PC-3 (cell line): ENCODE data around the gene CIDEB. TPM values are rescaled to one million over a fixed set of nuclear protein-coding genes. Genes with fewer than 3 reads are reported as not detected.

Source experiments
- ATAC-seq: fragments of 200-7000 bp; cut with Tn5 transposase; 2 replicates; pipeline ENCODE4 v1.9.1; 2020; ENCODE audit warnings: mild to moderate bottlenecking, moderate library complexity
- BruUV-seq: library from RNA; stranded (reverse); fragments of 400-500 nt; replicated peaks from 2 replicates; lab custom pipeline; 2021; lab: Mats Ljungman, UMichigan
- CTCF ChIA-PET: fragments of 300-600 bp; sonication (Branson Sonifier 250); formaldehyde crosslinking; loops from one replicate; lab custom pipeline; 2022; ENCODE audit warnings: antibody characterized with exemption; lab: Charles Lee
- POLR2A ChIA-PET: fragments of 300-600 bp; sonication (Branson Sonifier 250); formaldehyde crosslinking; loops from one replicate; lab custom pipeline; 2022; ENCODE audit warnings: antibody characterized with exemption; ENCODE audit not compliant: unreplicated experiment; lab: Charles Lee
- DNase-seq: peaks from one replicate; pipeline ENCODE4 v3.0.0-alpha.2; 2015
- H2AFZ ChIP-seq: fragments of 300-600 bp; sonication (generic); 2 replicates; pipeline ENCODE4 v1.6.0; 2016; ENCODE audit warnings: antibody characterized with exemption, low read length
- H3F3A ChIP-seq: fragments of 300-600 bp; sonication (generic); one replicate; pipeline ENCODE4 v1.6.0; 2017; ENCODE audit warnings: antibody characterized with exemption, low read length, control low read depth, mild to moderate bottlenecking; ENCODE audit not compliant: unreplicated experiment
- H3K27ac ChIP-seq: fragments of 300-600 bp; sonication (generic); 2 replicates; pipeline ENCODE4 v1.5.1; 2016; ENCODE audit warnings: mild to moderate bottlenecking, low read length
- H3K27me3 ChIP-seq: fragments of 300-600 bp; sonication (generic); 2 replicates; pipeline ENCODE4 v1.6.1; 2016; ENCODE audit warnings: low read length, mixed read lengths
- H3K36me3 ChIP-seq: fragments of 300-600 bp; sonication (generic); 2 replicates; pipeline ENCODE4 v1.6.1; 2016; ENCODE audit warnings: low read depth, mixed run types, low read length, mixed read lengths
- H3K4me1 ChIP-seq: fragments of 300-600 bp; sonication (generic); 2 replicates; pipeline ENCODE4 v1.5.1; 2016; ENCODE audit warnings: low read length; ENCODE audit not compliant: insufficient read depth
- H3K4me2 ChIP-seq: fragments of 300-600 bp; sonication (generic); 2 replicates; pipeline ENCODE4 v1.6.0; 2016; ENCODE audit warnings: low read length
- H3K4me3 ChIP-seq: fragments of 300-600 bp; sonication (generic); 2 replicates; pipeline ENCODE4 v1.5.1; 2016; ENCODE audit warnings: mild to moderate bottlenecking, low read length, mixed read lengths
- H3K79me2 ChIP-seq: fragments of 300-600 bp; sonication (generic); 2 replicates; pipeline ENCODE4 v1.6.1; 2017; ENCODE audit warnings: low read length, mixed read lengths
- H3K9ac ChIP-seq: fragments of 300-600 bp; sonication (generic); 2 replicates; pipeline ENCODE4 v1.6.0; 2016; ENCODE audit warnings: mild to moderate bottlenecking, low read length
- H3K9me2 ChIP-seq: fragments of 300-600 bp; sonication (generic); replicated peaks from 2 replicates; pipeline ENCODE4 v1.6.1; 2016; ENCODE audit warnings: mixed run types, low read length, mixed read lengths
- H3K9me3 ChIP-seq: fragments of 300-600 bp; sonication (generic); 2 replicates; pipeline ENCODE4 v1.6.1; 2016; ENCODE audit warnings: low read length, mixed read lengths
- H4K20me1 ChIP-seq: fragments of 300-600 bp; sonication (generic); 2 replicates; pipeline ENCODE4 v1.6.1; 2016; ENCODE audit warnings: low read length, mixed read lengths
- EZH2 ChIP-seq: fragments of 300-600 bp; sonication (generic); IDR thresholded peaks from one replicate; pipeline ENCODE4 v1.6.1; 2017; ENCODE audit warnings: antibody characterized with exemption, mild to moderate bottlenecking, low read length; ENCODE audit not compliant: unreplicated experiment
- EZH2phosphoT487 ChIP-seq: fragments of 300-600 bp; sonication (generic); IDR thresholded peaks from 2 replicates; pipeline ENCODE4 v1.6.1; 2018; ENCODE audit warnings: mild to moderate bottlenecking, antibody characterized with exemption, low read length, borderline replicate concordance
- intact Hi-C: fragments of 100-400 bp; cut with micrococcal nuclease; formaldehyde crosslinking; loops from 2 replicates; pipeline ENCODE4 v1.9.0; 2023
- total RNA-seq: library from RNA; depleted of rRNA; stranded (reverse); fragments of >200 nt; gene quantifications from 2 replicates; pipeline ENCODE4 v1.2.3, GENCODE V29; 2014
- TF ChIP-seq, protein P1 (sequence below): fragments of 300-600 bp; sonication (generic); conservative IDR thresholded peaks from 2 replicates; pipeline ENCODE4 v1.5.1; 2017; ENCODE audit warnings: antibody characterized with exemption, low read depth, mild to moderate bottlenecking, low read length

Gene CIDEB
- total RNA-seq, 1 experiment from 2014 or later, result not detected

GRCh38 chr14:24267516-24267915 is 40.3 kb downstream of the CIDEB start:
- ChIA-PET CTCF (no interaction called here), POLR2A (no interaction called here)
- Histone ChIP-seq H3K4me1 (peaks cover 11% of the 10 kb centered on the region), H3K27ac (no peak overlapping the region), H3F3A (no peaks in the 10 kb centered on the region), H3K9me3 (no peaks in the 10 kb centered on the region), H3K36me3 (no peaks in the 10 kb centered on the region), H3K9me2 (no peaks in the 10 kb centered on the region), H3K79me2 (no peaks in the 10 kb centered on the region), H3K27me3 (no peaks in the 10 kb centered on the region), H3K4me3 (no peak overlapping the region), H3K4me2 (no peak overlapping the region), H4K20me1 (no peaks in the 10 kb centered on the region), H3K9ac (no peak overlapping the region), H2AFZ (no peak overlapping the region)
- TF ChIP-seq, protein P1, sequence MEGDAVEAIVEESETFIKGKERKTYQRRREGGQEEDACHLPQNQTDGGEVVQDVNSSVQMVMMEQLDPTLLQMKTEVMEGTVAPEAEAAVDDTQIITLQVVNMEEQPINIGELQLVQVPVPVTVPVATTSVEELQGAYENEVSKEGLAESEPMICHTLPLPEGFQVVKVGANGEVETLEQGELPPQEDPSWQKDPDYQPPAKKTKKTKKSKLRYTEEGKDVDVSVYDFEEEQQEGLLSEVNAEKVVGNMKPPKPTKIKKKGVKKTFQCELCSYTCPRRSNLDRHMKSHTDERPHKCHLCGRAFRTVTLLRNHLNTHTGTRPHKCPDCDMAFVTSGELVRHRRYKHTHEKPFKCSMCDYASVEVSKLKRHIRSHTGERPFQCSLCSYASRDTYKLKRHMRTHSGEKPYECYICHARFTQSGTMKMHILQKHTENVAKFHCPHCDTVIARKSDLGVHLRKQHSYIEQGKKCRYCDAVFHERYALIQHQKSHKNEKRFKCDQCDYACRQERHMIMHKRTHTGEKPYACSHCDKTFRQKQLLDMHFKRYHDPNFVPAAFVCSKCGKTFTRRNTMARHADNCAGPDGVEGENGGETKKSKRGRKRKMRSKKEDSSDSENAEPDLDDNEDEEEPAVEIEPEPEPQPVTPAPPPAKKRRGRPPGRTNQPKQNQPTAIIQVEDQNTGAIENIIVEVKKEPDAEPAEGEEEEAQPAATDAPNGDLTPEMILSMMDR, result no peak
- no peak for TF ChIP-seq EZH2
- TF ChIP-seq EZH2phosphoT487, result no peak
- intact Hi-C loops, result no loop called here
- no TSS peak for BruUV-seq
- ATAC-seq (no peak), DNase-seq (no peak)

GRCh38 chr14:24266344-24267244 is 41.2 kb downstream of the CIDEB start:
- ATAC-seq (no peak), DNase-seq (no peak)
- H3K9me2 ChIP-seq, result no peaks in the 10 kb centered on the region
- no peaks in the 10 kb centered on the region for H3K9me3 ChIP-seq
- H3K9ac ChIP-seq, result no peak overlapping the region
- H3K4me3 ChIP-seq, result no peak overlapping the region
- H4K20me1 ChIP-seq, result no peaks in the 10 kb centered on the region
- BruUV-seq, result no TSS peak
- intact Hi-C loops, result no loop called here
- no peak overlapping the region for H3K27ac ChIP-seq
- H3K4me1 ChIP-seq, result peaks cover 6% of the 10 kb centered on the region
- no peak overlapping the region for H2AFZ ChIP-seq
- ChIA-PET CTCF (no interaction called here), POLR2A (no interaction called here)
- H3K79me2 ChIP-seq, result no peaks in the 10 kb centered on the region
- H3K4me2 ChIP-seq, result no peak overlapping the region
- no peak for TF ChIP-seq EZH2
- TF ChIP-seq, protein P1, result no peak
- no peak for TF ChIP-seq EZH2phosphoT487
- H3K27me3 ChIP-seq, result no peaks in the 10 kb centered on the region
- H3K36me3 ChIP-seq, result no peaks in the 10 kb centered on the region
- H3F3A ChIP-seq, result no peaks in the 10 kb centered on the region

GRCh38 chr14:24264298-24264697 is 43.5 kb downstream of the CIDEB start:
- ATAC-seq, result no peak
- Histone ChIP-seq H3K4me3 (no peak overlapping the region), H3K9ac (no peak overlapping the region)

More at GRCh38 chr14:24264298-24264697, 43.5 kb downstream of the CIDEB start:
- Histone ChIP-seq H3K27me3 (no peaks in the 10 kb centered on the region), H3K4me2 (no peak overlapping the region), H3K4me1 (peaks cover 3% of the 10 kb centered on the region; the same call in 1 of the 2 replicates), H3K9me3 (no peaks in the 10 kb centered on the region), H3K27ac (no peak overlapping the region), H3K36me3 (no peaks in the 10 kb centered on the region), H4K20me1 (no peaks in the 10 kb centered on the region), H3F3A (no peaks in the 10 kb centered on the region), H3K79me2 (no peaks in the 10 kb centered on the region), H3K9me2 (no peaks in the 10 kb centered on the region), H2AFZ (no peak overlapping the region)
- no TSS peak for BruUV-seq
- DNase-seq, result no peak
- ChIA-PET POLR2A (no interaction called here), CTCF (no interaction called here)
- intact Hi-C loops, result no loop called here
- TF ChIP-seq, protein P1, result no peak
- TF ChIP-seq EZH2 (no peak), EZH2phosphoT487 (no peak)
